K562 (cell line): Measurements from ENCODE around the gene PSEN1. TPM values are rescaled to one million over a fixed set of nuclear protein-coding genes. Genes with fewer than 3 reads are reported as not detected.

Experiments used
- ATAC-seq: fragments of 200-7000 bp; cut with Tn5 transposase; 3 replicates; pipeline ENCODE4 v1.9.1; 2020; ENCODE audit warnings: moderate library complexity
- BruUV-seq: library from RNA; stranded (reverse); fragments of 400-500 nt; replicated peaks from 2 replicates; lab custom pipeline; 2021; lab: Mats Ljungman, UMichigan
- CTCF ChIA-PET: fragments of 300-600 bp; formaldehyde crosslinking; extraction: SDS; loops from one replicate; lab custom pipeline; 2021; ENCODE audit warnings: low intra/inter-chr PET ratio; lab: Yijun Ruan, JAX
- POLR2A ChIA-PET: fragments of 300-600, 350-650 bp; sonication (Branson Sonifier 250); formaldehyde crosslinking; extraction: SDS; loops from one replicate; lab custom pipeline; 2021; ENCODE audit warnings: antibody characterized with exemption, inconsistent platforms; lab: Yijun Ruan, JAX
- DNase-seq, 4 experiments: peaks; one replicate each; pipeline versions ENCODE4 v3.0.0 to v3.0.0-alpha.2; 2011 to 2018; ENCODE audit warnings: low spot score in 3 of 4, mixed read lengths in 3 of 4; ENCODE audit errors: extremely low read depth in 1 of 4
- FAIRE-seq: peaks from 2 replicates; lab custom pipeline; 2011; peaks lifted over from hg19 to GRCh38; lab: Jason Lieb, UNC
- H2AFZ ChIP-seq: 2 replicates; pipeline ENCODE4 v1.6.0; 2011; ENCODE audit warnings: low read depth, low read length, control low read depth, inconsistent platforms
- H3K27ac ChIP-seq: fragments of 200-600 bp; 3 replicates; pipeline ENCODE4 v1.8.0; 2011; ENCODE audit warnings: low read depth, mild to moderate bottlenecking, control low read depth, inconsistent platforms, low read length, moderate library complexity, mixed read lengths; ENCODE audit errors: extremely low read depth
- H3K27me3 ChIP-seq, 2 experiments: fragments of 300-600 bp in 1 of 2; 2 replicates in 1 of 2; 3 replicates in 1 of 2; pipeline versions ENCODE4 v1.6.0 to v1.8.0; 2011; ENCODE audit warnings: inconsistent platforms in 2 of 2, low read length in 2 of 2, mild to moderate bottlenecking in 1 of 2, mixed read lengths in 1 of 2, moderate library complexity in 1 of 2; ENCODE audit not compliant: control insufficient read depth in 2 of 2, insufficient read depth in 2 of 2
- H3K36me3 ChIP-seq: fragments of 300-600 bp; 3 replicates; pipeline ENCODE4 v1.8.0; 2011; ENCODE audit warnings: mild to moderate bottlenecking, low read length, inconsistent platforms; ENCODE audit not compliant: control insufficient read depth, insufficient read depth
- H3K4me1 ChIP-seq, 2 experiments: fragments of 200-600 bp in 1 of 2; replicated peaks in 1 of 2; 2 replicates in 1 of 2; 3 replicates in 1 of 2; pipeline versions ENCODE4 v1.5.1 to v1.8.0; 2011; ENCODE audit warnings: inconsistent platforms in 2 of 2, low read length in 2 of 2, mild to moderate bottlenecking in 1 of 2, mixed read lengths in 1 of 2, moderate library complexity in 1 of 2; ENCODE audit not compliant: control insufficient read depth in 2 of 2, insufficient read depth in 2 of 2
- H3K4me2 ChIP-seq: 2 replicates; pipeline ENCODE4 v1.6.1; 2011; ENCODE audit warnings: low read length, control low read depth, inconsistent platforms, mixed read lengths; ENCODE audit not compliant: insufficient read depth
- H3K4me3 ChIP-seq: fragments of 200-600 bp; sonication (generic), shearing (Covaris generic); 2 replicates; pipeline ENCODE4 v1.5.1; 2016; ENCODE audit warnings: control low read depth, inconsistent platforms
- H3K79me2 ChIP-seq: fragments of 200-600 bp; 3 replicates; pipeline ENCODE4 v1.8.0; 2011; ENCODE audit warnings: low read length, inconsistent platforms; ENCODE audit not compliant: control insufficient read depth, insufficient read depth
- H3K9ac ChIP-seq, 2 experiments: 2 replicates each; pipeline versions ENCODE4 v1.6.0 to v1.6.1; 2011; ENCODE audit warnings: low read depth in 2 of 2, low read length in 2 of 2, control low read depth in 1 of 2, inconsistent platforms in 1 of 2, mild to moderate bottlenecking in 1 of 2, mixed read lengths in 1 of 2; ENCODE audit not compliant: insufficient read depth in 1 of 2
- H3K9me1 ChIP-seq: one replicate; pipeline ENCODE4 v1.6.0; 2011; ENCODE audit warnings: inconsistent platforms, mild to moderate bottlenecking, low read length, moderate library complexity; ENCODE audit not compliant: control insufficient read depth, insufficient read depth
- H3K9me3 ChIP-seq: replicated peaks from 2 replicates; pipeline ENCODE4 v1.5.1; 2011; ENCODE audit warnings: low read depth, low read length, inconsistent platforms; ENCODE audit not compliant: control insufficient read depth, insufficient read depth
- H4K20me1 ChIP-seq: replicated peaks from 2 replicates; pipeline ENCODE4 v1.6.1; 2011; ENCODE audit warnings: low read length, inconsistent platforms, mixed read lengths; ENCODE audit not compliant: control insufficient read depth, insufficient read depth
- FOXA1 ChIP-seq: fragments of 450-650 bp; IDR thresholded peaks from 2 replicates; pipeline ENCODE4 v1.6.1; 2016; ENCODE audit warnings: mild to moderate bottlenecking, borderline replicate concordance
- NFIC ChIP-seq: fragments of 450-650 bp; IDR thresholded peaks from 2 replicates; pipeline ENCODE4 v1.6.1; 2017; ENCODE audit warnings: mild to moderate bottlenecking, inconsistent platforms
- NRF1 ChIP-seq, 2 experiments: fragments of 450-650 bp; IDR thresholded peaks in 1 of 2; conservative IDR thresholded peaks in 1 of 2; 2 replicates each; pipeline ENCODE4 v1.6.1; 2014; ENCODE audit warnings: mild to moderate bottlenecking in 2 of 2
- POLR2AphosphoS5 ChIP-seq: IDR thresholded peaks from 2 replicates; pipeline ENCODE4 v1.6.1; 2011; ENCODE audit warnings: mild to moderate bottlenecking, low read depth, low read length, moderate library complexity; ENCODE audit not compliant: control insufficient read depth, insufficient read depth
- POLR3G ChIP-seq: IDR thresholded peaks from 2 replicates; pipeline ENCODE4 v1.6.1; 2011; ENCODE audit not compliant: insufficient read length, insufficient replicate concordance; ENCODE audit errors: extremely low read depth
- PTTG1 ChIP-seq: fragments of 450-650 bp; IDR thresholded peaks from 2 replicates; pipeline ENCODE4 v1.6.1; 2016; ENCODE audit warnings: low read depth, mild to moderate bottlenecking, missing genetic modification characterization, missing compliant biosample characterization
- YBX1 ChIP-seq: fragments of 450-650 bp; IDR thresholded peaks from 2 replicates; pipeline ENCODE4 v1.7.1; 2016; ENCODE audit warnings: mild to moderate bottlenecking
- ZFP36 ChIP-seq: fragments of 150-350 bp; IDR thresholded peaks from 2 replicates; pipeline ENCODE4 v1.6.1; 2018; ENCODE audit warnings: low read length, low read depth; ENCODE audit not compliant: partially characterized antibody
- WGBS: fragments of 100-300 bp; shearing (Covaris generic); methylation state at CpG from one replicate; pipeline ENCODE4 v1.1.6; 2016; ENCODE audit warnings: low coverage, mixed read lengths; ENCODE audit not compliant: insufficient coverage; ENCODE audit errors: missing lambda C conversion rate; 5-methylcytosine and 5-hydroxymethylcytosine counted together
- in situ Hi-C: fragments of 300-500 bp; cut with MboI; formaldehyde crosslinking; loops from 4 replicates; pipeline ENCODE4 v1.15.0; 2018; ENCODE audit warnings: inconsistent platforms, mixed read lengths
- intact Hi-C: fragments of 100-400 bp; cut with micrococcal nuclease; formaldehyde crosslinking; loops from 2 replicates; pipeline ENCODE4 v1.14.2; 2022
- polyA plus RNA-seq, 8 experiments: library from polyadenylated mRNA; depleted of rRNA in 4 of 8; stranded (reverse) in 5 of 8; unstranded in 3 of 8; fragments of >200 nt; fragmentation: Nextera tagmentation in 2 of 8; fragmentation: Illumina TruSeq in 1 of 8; extraction: Ambion mirVana in 2 of 8; extraction: Trizol in 1 of 8; gene quantifications; 2 replicates each; pipeline versions ENCODE4 v1.2.1 to v1.2.3, GENCODE V29; 2011 to 2014; ENCODE audit warnings: inconsistent platforms in 1 of 8, missing spikeins in 1 of 8
- total RNA-seq, 7 experiments: library from RNA; depleted of rRNA in 6 of 7; stranded (reverse); fragments of >200 nt in 6 of 7; fragmentation: Illumina TruSeq in 2 of 7; extraction: Trizol in 2 of 7; gene quantifications; 2 replicates each; pipeline versions ENCODE4 v1.2.1 to v1.2.3, GENCODE V29; 2011 to 2021; ENCODE audit warnings: low replicate concordance in 1 of 7
- TF ChIP-seq, protein P1 (sequence below): sonication (generic); formaldehyde crosslinking; IDR thresholded peaks from 2 replicates; pipeline ENCODE4 v1.8.0; 2022; ENCODE audit warnings: missing genetic modification reagents, mild to moderate bottlenecking, borderline replicate concordance

The PSEN1 gene
- total and polyA plus RNA-seq, 9 of the 15 experiments (the other 6 are each of a cell fraction or from before 2014, with no cell fraction given), result 6.5 to 25.2 (median 14.3) TPM

DNA sequence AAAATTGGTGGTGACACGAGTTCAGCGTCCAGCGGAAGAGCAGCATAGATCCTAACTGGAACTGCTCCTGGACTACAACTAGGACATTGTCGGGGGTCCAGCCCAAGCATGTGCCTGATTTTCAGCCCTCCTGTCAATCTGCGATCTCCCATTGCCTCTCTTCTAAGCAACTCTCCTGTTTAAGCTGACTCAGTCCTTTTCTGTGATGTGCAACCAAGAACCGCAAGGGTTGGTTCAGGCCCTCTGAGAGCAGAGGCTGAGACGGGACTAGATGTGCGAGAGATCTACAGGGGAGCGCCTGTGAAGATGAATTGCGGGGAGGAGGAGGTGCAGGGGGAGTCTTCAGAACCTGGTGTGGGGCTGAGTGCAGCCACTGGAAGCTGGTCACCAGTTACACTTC lies 97.3 kb downstream of the PSEN1 start (continued):
- TF ChIP-seq, protein P1, sequence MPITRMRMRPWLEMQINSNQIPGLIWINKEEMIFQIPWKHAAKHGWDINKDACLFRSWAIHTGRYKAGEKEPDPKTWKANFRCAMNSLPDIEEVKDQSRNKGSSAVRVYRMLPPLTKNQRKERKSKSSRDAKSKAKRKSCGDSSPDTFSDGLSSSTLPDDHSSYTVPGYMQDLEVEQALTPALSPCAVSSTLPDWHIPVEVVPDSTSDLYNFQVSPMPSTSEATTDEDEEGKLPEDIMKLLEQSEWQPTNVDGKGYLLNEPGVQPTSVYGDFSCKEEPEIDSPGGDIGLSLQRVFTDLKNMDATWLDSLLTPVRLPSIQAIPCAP (CRISPR knock-in tag), result no peak

DNA sequence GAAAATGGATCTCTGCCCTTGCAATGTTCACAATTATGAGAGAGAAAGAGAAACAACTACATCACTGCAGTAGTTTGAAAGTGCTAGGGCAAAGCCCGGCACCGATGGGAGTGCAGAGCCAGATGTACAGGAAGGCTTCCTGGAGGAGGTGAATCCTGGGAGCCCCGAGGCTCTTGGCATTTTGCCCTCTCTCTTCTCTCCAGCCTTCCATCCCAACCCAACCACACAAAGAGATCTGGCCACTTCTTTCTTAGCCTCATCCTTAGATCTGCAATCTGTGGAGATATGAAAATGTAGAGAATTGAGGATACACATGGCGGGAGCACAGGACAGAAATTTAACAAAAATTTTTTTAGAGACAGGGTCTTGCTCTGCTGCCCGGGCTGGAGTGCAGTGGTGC lies 97.7 kb downstream of the PSEN1 start:
- Histone ChIP-seq H3K27me3 (peaks cover 34 to 63% of the 10 kb centered on the region in 2 experiments), H3K9me1 (peaks cover 2% of the 10 kb centered on the region), H3K27ac (no peak overlapping the region), H3K36me3 (no peaks in the 10 kb centered on the region), H3K79me2 (no peaks in the 10 kb centered on the region), H4K20me1 (0 out of 2 replicates have a peak, but pooled peaks cover 4% of the 10 kb centered on the region), H3K4me1 (peaks cover 5 to 24% of the 10 kb centered on the region in 2 experiments; a peak in 4 of 5 replicates), H3K9me3 (no peaks in the 10 kb centered on the region), H3K9ac (no peak overlapping the region), H2AFZ (no peak overlapping the region), H3K4me3 (no peak overlapping the region), H3K4me2 (no peak overlapping the region)
- in situ Hi-C loops, result loop anchor here (10.0 kb wide), 1 partner anchor 719 kb away; no protein-coding TSS in a partner anchor
- intact Hi-C loops, result no loop called here
- DNase-seq, result no peak
- no peak for ATAC-seq
- TF ChIP-seq POLR3G (no peak), NRF1 (conservative IDR thresholded peaks at IDR 0.05 in 1 of 2, IDR thresholded peaks at IDR 0.05 in 1 of 2) (no peak), YBX1 (no peak), POLR2AphosphoS5 (no peak), FOXA1 (no peak), NFIC (peak; percentile 29; the same call in 1 of the 2 replicates), ZFP36 (peak; percentile 50), PTTG1 (tag) (no peak)
- ChIA-PET CTCF (no interaction called here), POLR2A (no interaction called here)
- BruUV-seq, result no TSS peak
- 2% methylated on average over 5 of the region's 5 CpGs for WGBS
- no peak for FAIRE-seq
